ENCODE results near the gene PRR5L. TPM values are rescaled to one million over a fixed set of nuclear protein-coding genes. Genes with fewer than 3 reads are reported as not detected.

The PRR5L gene
- total and polyA plus RNA-seq, 2 experiments from 2014 or later: 3.1 to 8.9 TPM

DNA sequence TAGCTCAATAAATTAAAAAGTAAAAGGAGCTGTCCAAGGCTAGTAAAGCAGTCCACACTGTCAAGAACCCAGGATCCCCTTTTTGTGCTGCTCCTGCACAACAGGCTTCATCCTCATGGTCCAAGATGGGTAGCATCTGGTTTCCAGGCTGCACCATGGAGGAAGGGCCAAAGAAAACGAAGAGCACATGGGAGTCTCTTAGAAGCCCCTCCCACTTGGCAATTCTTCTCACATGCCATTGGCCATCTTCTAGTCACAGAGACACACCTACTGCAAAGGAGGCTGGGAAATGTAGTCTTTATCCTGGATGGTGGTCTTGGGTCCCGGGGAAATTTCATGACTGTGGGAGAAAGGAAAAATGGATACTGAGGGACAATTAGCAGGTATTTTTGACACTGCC lies 37.8 kb downstream of the PRR5L start:
- peak; percentile 93 for ATAC-seq
- Histone ChIP-seq H3K36me3 (ENCODE audit: insufficient read depth) (no peaks in the 10 kb centered on the region), H3K4me1 (ENCODE audit: insufficient read depth) (no peaks in the 10 kb centered on the region), H3K27me3 (ENCODE audit: insufficient read depth) (no peaks in the 10 kb centered on the region), H3K9me2 (ENCODE audit: insufficient read depth) (no peaks in the 10 kb centered on the region), H3K27ac (ENCODE audit: low read depth) (no peak overlapping the region), H3K4me3 (no peak overlapping the region), H3K79me2 (replicated peaks; ENCODE audit: insufficient read depth) (no peaks in the 10 kb centered on the region), H4K20me1 (replicated peaks; ENCODE audit: insufficient read depth) (no peaks in the 10 kb centered on the region), H3K4me2 (no peak overlapping the region), H2AFZ (no peak overlapping the region), H3F3A (replicated peaks; ENCODE audit: low read depth) (no peaks in the 10 kb centered on the region)
- Mint-ChIP-seq H3K4me1 (no peaks in the 10 kb centered on the region), H3K27me3 (ENCODE audit: insufficient read depth, low read depth, poor library complexity) (peaks cover 2% of the 10 kb centered on the region), H3K4me3 (no peak overlapping the region), H3K36me3 (ENCODE audit: low read depth) (no peaks in the 10 kb centered on the region), H3K27ac (no peak overlapping the region), H3K9me3 (no peaks in the 10 kb centered on the region)
- TF ChIP-seq ZNF331 (CRISPR knock-in tag; IDR thresholded peaks at IDR 0.05; ENCODE audit: low read depth) (no peak), STAT1 (IDR thresholded peaks at IDR 0.05; ENCODE audit: unreplicated experiment) (no peak), ZNF114 (CRISPR knock-in tag; IDR thresholded peaks at IDR 0.05) (no peak), CREB1 (CRISPR knock-in tag; IDR thresholded peaks at IDR 0.05; ENCODE audit: low read depth) (0 out of 2 replicates have a peak, but pooled peaks have one; percentile 18), JUNB (IDR thresholded peaks at IDR 0.05; ENCODE audit: unreplicated experiment) (no peak), POLR2AphosphoS5 (IDR thresholded peaks at IDR 0.05; ENCODE audit: low read depth) (no peak)
- DNase-seq (ENCODE audit: low spot score): peak; percentile 92

DNA sequence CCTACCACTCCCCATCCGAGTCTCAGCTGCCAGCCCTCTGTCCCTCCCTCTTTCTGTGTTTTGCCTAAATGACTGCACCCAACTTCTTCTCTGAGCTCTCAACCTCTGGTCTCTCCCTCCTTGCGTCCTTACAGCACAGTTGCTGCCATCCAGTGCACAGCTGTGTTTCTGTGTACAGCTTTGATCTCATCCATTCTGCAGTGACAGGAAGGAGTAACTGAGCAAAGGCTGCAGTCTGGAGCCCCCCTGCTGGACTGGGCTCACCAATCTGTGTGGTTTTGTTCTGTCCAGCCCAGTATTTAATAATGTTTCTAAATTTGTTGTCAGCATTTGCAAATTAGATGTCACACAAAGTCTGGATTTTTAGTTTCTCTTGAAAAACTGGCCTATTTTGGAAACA lies 43.8 kb downstream of the PRR5L start:
- Mint-ChIP-seq H3K27ac (no peak overlapping the region), H3K27me3 (ENCODE audit: insufficient read depth, low read depth, poor library complexity) (peaks cover 1% of the 10 kb centered on the region), H3K4me1 (no peaks in the 10 kb centered on the region), H3K9me3 (no peaks in the 10 kb centered on the region), H3K36me3 (ENCODE audit: low read depth) (no peaks in the 10 kb centered on the region), H3K4me3 (no peak overlapping the region)
- Histone ChIP-seq H3K27me3 (ENCODE audit: insufficient read depth) (no peaks in the 10 kb centered on the region), H3K4me1 (ENCODE audit: insufficient read depth) (no peaks in the 10 kb centered on the region), H2AFZ (no peak overlapping the region), H3K4me3 (no peak overlapping the region), H3K79me2 (replicated peaks; ENCODE audit: insufficient read depth) (no peaks in the 10 kb centered on the region), H3K36me3 (ENCODE audit: insufficient read depth) (no peaks in the 10 kb centered on the region), H3F3A (replicated peaks; ENCODE audit: low read depth) (no peaks in the 10 kb centered on the region), H3K27ac (ENCODE audit: low read depth) (no peak overlapping the region), H3K9me2 (ENCODE audit: insufficient read depth) (0 out of 2 replicates have a peak, but pooled peaks cover 5% of the 10 kb centered on the region), H4K20me1 (replicated peaks; ENCODE audit: insufficient read depth) (no peaks in the 10 kb centered on the region), H3K4me2 (no peak overlapping the region)
- DNase-seq (ENCODE audit: low spot score): no peak
- no peak for ATAC-seq
- TF ChIP-seq CREB1 (CRISPR knock-in tag; IDR thresholded peaks at IDR 0.05; ENCODE audit: low read depth) (no peak), STAT1 (IDR thresholded peaks at IDR 0.05; ENCODE audit: unreplicated experiment) (no peak), ZNF114 (CRISPR knock-in tag; IDR thresholded peaks at IDR 0.05) (no peak), POLR2AphosphoS5 (IDR thresholded peaks at IDR 0.05; ENCODE audit: low read depth) (no peak), NANOG (IDR thresholded peaks at IDR 0.05; ENCODE audit: borderline replicate concordance) (no peak), EZH2 (IDR thresholded peaks at IDR 0.05; ENCODE audit: low read depth, unreplicated experiment) (no peak)
- TF ChIP-seq, protein P1, sequence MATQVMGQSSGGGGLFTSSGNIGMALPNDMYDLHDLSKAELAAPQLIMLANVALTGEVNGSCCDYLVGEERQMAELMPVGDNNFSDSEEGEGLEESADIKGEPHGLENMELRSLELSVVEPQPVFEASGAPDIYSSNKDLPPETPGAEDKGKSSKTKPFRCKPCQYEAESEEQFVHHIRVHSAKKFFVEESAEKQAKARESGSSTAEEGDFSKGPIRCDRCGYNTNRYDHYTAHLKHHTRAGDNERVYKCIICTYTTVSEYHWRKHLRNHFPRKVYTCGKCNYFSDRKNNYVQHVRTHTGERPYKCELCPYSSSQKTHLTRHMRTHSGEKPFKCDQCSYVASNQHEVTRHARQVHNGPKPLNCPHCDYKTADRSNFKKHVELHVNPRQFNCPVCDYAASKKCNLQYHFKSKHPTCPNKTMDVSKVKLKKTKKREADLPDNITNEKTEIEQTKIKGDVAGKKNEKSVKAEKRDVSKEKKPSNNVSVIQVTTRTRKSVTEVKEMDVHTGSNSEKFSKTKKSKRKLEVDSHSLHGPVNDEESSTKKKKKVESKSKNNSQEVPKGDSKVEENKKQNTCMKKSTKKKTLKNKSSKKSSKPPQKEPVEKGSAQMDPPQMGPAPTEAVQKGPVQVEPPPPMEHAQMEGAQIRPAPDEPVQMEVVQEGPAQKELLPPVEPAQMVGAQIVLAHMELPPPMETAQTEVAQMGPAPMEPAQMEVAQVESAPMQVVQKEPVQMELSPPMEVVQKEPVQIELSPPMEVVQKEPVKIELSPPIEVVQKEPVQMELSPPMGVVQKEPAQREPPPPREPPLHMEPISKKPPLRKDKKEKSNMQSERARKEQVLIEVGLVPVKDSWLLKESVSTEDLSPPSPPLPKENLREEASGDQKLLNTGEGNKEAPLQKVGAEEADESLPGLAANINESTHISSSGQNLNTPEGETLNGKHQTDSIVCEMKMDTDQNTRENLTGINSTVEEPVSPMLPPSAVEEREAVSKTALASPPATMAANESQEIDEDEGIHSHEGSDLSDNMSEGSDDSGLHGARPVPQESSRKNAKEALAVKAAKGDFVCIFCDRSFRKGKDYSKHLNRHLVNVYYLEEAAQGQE (IDR thresholded peaks at IDR 0.05; ENCODE audit: unreplicated experiment): no peak
- TF ChIP-seq, protein P2, sequence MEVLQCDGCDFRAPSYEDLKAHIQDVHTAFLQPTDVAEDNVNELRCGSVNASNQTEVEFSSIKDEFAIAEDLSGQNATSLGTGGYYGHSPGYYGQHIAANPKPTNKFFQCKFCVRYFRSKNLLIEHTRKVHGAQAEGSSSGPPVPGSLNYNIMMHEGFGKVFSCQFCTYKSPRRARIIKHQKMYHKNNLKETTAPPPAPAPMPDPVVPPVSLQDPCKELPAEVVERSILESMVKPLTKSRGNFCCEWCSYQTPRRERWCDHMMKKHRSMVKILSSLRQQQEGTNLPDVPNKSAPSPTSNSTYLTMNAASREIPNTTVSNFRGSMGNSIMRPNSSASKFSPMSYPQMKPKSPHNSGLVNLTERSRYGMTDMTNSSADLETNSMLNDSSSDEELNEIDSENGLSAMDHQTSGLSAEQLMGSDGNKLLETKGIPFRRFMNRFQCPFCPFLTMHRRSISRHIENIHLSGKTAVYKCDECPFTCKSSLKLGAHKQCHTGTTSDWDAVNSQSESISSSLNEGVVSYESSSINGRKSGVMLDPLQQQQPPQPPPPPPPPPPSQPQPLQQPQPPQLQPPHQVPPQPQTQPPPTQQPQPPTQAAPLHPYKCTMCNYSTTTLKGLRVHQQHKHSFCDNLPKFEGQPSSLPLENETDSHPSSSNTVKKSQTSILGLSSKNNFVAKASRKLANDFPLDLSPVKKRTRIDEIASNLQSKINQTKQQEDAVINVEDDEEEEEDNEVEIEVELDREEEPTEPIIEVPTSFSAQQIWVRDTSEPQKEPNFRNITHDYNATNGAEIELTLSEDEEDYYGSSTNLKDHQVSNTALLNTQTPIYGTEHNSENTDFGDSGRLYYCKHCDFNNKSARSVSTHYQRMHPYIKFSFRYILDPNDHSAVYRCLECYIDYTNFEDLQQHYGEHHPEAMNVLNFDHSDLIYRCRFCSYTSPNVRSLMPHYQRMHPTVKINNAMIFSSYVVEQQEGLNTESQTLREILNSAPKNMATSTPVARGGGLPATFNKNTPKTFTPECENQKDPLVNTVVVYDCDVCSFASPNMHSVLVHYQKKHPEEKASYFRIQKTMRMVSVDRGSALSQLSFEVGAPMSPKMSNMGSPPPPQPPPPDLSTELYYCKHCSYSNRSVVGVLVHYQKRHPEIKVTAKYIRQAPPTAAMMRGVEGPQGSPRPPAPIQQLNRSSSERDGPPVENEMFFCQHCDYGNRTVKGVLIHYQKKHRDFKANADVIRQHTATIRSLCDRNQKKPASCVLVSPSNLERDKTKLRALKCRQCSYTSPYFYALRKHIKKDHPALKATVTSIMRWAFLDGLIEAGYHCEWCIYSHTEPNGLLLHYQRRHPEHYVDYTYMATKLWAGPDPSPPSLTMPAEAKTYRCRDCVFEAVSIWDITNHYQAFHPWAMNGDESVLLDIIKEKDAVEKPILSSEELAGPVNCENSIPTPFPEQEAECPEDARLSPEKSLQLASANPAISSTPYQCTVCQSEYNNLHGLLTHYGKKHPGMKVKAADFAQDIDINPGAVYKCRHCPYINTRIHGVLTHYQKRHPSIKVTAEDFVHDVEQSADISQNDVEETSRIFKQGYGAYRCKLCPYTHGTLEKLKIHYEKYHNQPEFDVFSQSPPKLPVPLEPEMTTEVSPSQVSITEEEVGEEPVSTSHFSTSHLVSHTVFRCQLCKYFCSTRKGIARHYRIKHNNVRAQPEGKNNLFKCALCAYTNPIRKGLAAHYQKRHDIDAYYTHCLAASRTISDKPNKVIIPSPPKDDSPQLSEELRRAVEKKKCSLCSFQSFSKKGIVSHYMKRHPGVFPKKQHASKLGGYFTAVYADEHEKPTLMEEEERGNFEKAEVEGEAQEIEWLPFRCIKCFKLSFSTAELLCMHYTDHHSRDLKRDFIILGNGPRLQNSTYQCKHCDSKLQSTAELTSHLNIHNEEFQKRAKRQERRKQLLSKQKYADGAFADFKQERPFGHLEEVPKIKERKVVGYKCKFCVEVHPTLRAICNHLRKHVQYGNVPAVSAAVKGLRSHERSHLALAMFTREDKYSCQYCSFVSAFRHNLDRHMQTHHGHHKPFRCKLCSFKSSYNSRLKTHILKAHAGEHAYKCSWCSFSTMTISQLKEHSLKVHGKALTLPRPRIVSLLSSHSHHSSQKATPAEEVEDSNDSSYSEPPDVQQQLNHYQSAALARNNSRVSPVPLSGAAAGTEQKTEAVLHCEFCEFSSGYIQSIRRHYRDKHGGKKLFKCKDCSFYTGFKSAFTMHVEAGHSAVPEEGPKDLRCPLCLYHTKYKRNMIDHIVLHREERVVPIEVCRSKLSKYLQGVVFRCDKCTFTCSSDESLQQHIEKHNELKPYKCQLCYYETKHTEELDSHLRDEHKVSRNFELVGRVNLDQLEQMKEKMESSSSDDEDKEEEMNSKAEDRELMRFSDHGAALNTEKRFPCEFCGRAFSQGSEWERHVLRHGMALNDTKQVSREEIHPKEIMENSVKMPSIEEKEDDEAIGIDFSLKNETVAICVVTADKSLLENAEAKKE (CRISPR knock-in tag; IDR thresholded peaks at IDR 0.05): no peak
- TF ChIP-seq, protein P3, sequence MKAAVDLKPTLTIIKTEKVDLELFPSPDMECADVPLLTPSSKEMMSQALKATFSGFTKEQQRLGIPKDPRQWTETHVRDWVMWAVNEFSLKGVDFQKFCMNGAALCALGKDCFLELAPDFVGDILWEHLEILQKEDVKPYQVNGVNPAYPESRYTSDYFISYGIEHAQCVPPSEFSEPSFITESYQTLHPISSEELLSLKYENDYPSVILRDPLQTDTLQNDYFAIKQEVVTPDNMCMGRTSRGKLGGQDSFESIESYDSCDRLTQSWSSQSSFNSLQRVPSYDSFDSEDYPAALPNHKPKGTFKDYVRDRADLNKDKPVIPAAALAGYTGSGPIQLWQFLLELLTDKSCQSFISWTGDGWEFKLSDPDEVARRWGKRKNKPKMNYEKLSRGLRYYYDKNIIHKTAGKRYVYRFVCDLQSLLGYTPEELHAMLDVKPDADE (IDR thresholded peaks at IDR 0.05): no peak

Data from GM23338 (cell line).